GM23338 (cell line): ENCODE measurements around the gene PTPRN2.

Experiments
- EZH2 ChIP-seq: fragments of 200-600 bp; sonication (generic); IDR thresholded peaks from one replicate; pipeline ENCODE4 v1.8.0; 2017; ENCODE audit warnings: antibody characterized with exemption, mild to moderate bottlenecking, low read depth; ENCODE audit not compliant: unreplicated experiment
- EZH2phosphoT487 ChIP-seq: fragments of 200-600 bp; sonication (generic); IDR thresholded peaks from one replicate; pipeline ENCODE4 v1.8.1; 2018; ENCODE audit warnings: antibody characterized with exemption; ENCODE audit not compliant: unreplicated experiment
- ZNF114 ChIP-seq: fragments of 250-450 bp; sonication (Bioruptor Pico); IDR thresholded peaks from 2 replicates; pipeline ENCODE4 v1.5.0; 2020; ENCODE audit warnings: mild to moderate bottlenecking, moderate library complexity
- TF ChIP-seq, protein P1 (sequence below), 2 experiments: fragments of 200-600 bp in 1 of 2; sonication (generic) in 1 of 2; conservative IDR thresholded peaks; 2 replicates each; pipeline versions ENCODE4 v1.5.1 to v1.6.1; 2016 to 2017; ENCODE audit warnings: antibody characterized with exemption in 2 of 2, low read depth in 2 of 2, mild to moderate bottlenecking in 2 of 2, moderate library complexity in 1 of 2
- TF ChIP-seq, protein P2 (sequence below): IDR thresholded peaks from one replicate; pipeline ENCODE4 v1.6.1; 2018; ENCODE audit warnings: antibody characterized with exemption; ENCODE audit not compliant: unreplicated experiment

DNA sequence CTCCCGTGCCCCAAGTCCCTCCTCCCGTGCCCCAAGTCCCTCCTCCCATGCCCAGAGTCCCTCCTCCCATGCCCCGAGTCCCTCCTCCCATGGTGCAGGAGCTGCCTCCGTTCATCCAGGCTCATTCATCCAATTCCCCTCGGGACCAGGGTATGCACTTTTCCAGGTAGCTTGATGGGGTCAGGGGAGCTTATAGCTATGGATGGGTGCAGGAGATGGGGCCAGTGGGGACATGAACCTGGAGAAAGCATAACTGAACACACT lies 201.3 kb downstream of the PTPRN2 start:
- TF ChIP-seq, protein P1, sequence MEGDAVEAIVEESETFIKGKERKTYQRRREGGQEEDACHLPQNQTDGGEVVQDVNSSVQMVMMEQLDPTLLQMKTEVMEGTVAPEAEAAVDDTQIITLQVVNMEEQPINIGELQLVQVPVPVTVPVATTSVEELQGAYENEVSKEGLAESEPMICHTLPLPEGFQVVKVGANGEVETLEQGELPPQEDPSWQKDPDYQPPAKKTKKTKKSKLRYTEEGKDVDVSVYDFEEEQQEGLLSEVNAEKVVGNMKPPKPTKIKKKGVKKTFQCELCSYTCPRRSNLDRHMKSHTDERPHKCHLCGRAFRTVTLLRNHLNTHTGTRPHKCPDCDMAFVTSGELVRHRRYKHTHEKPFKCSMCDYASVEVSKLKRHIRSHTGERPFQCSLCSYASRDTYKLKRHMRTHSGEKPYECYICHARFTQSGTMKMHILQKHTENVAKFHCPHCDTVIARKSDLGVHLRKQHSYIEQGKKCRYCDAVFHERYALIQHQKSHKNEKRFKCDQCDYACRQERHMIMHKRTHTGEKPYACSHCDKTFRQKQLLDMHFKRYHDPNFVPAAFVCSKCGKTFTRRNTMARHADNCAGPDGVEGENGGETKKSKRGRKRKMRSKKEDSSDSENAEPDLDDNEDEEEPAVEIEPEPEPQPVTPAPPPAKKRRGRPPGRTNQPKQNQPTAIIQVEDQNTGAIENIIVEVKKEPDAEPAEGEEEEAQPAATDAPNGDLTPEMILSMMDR (conservative IDR thresholded peaks at IDR 0.05; ENCODE audit: low read depth in 2 of 2): no peak
- no peak for TF ChIP-seq EZH2
- TF ChIP-seq EZH2phosphoT487: no peak
- TF ChIP-seq, protein P2, sequence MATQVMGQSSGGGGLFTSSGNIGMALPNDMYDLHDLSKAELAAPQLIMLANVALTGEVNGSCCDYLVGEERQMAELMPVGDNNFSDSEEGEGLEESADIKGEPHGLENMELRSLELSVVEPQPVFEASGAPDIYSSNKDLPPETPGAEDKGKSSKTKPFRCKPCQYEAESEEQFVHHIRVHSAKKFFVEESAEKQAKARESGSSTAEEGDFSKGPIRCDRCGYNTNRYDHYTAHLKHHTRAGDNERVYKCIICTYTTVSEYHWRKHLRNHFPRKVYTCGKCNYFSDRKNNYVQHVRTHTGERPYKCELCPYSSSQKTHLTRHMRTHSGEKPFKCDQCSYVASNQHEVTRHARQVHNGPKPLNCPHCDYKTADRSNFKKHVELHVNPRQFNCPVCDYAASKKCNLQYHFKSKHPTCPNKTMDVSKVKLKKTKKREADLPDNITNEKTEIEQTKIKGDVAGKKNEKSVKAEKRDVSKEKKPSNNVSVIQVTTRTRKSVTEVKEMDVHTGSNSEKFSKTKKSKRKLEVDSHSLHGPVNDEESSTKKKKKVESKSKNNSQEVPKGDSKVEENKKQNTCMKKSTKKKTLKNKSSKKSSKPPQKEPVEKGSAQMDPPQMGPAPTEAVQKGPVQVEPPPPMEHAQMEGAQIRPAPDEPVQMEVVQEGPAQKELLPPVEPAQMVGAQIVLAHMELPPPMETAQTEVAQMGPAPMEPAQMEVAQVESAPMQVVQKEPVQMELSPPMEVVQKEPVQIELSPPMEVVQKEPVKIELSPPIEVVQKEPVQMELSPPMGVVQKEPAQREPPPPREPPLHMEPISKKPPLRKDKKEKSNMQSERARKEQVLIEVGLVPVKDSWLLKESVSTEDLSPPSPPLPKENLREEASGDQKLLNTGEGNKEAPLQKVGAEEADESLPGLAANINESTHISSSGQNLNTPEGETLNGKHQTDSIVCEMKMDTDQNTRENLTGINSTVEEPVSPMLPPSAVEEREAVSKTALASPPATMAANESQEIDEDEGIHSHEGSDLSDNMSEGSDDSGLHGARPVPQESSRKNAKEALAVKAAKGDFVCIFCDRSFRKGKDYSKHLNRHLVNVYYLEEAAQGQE: no peak
- TF ChIP-seq ZNF114 (CRISPR knock-in tag): no peak
